Type B pancreatic cell (in vitro differentiated cells): ENCODE results near the gene RAD9A. TPM values are rescaled to one million over a fixed set of nuclear protein-coding genes. Genes with fewer than 3 reads are reported as not detected.
A peak's percentile ranks its signal among the peaks of the same experiment; 100 is the strongest.

Source experiments
- DNase-seq: peaks from one replicate; pipeline ENCODE4 v3.0.0; 2021; ENCODE audit warnings: mixed read lengths; ENCODE audit not compliant: unreplicated experiment; ENCODE audit errors: extremely low spot score
- H3K27ac Mint-ChIP-seq: 2 replicates; pipeline ENCODE4 v1.8.0; 2021; ENCODE audit warnings: mild to moderate bottlenecking, mixed read lengths
- H3K27me3 Mint-ChIP-seq: 2 replicates; pipeline ENCODE4 v1.8.0; 2021; ENCODE audit warnings: mixed read lengths
- H3K36me3 Mint-ChIP-seq: 2 replicates; pipeline ENCODE4 v1.8.0; 2021; ENCODE audit warnings: mixed read lengths
- H3K4me1 Mint-ChIP-seq: one replicate; pipeline ENCODE4 v1.8.0; 2021; ENCODE audit warnings: mixed read lengths; ENCODE audit not compliant: unreplicated experiment
- H3K4me3 Mint-ChIP-seq: 2 replicates; pipeline ENCODE4 v1.8.0; 2021; ENCODE audit warnings: mild to moderate bottlenecking, mixed read lengths
- H3K9me3 Mint-ChIP-seq: 2 replicates; pipeline ENCODE4 v1.8.0; 2021; ENCODE audit warnings: mixed read lengths
- CTCF ChIP-seq: fragments of 200-600 bp; sonication (generic); conservative IDR thresholded peaks from 2 replicates; pipeline ENCODE4 v1.5.0; 2021; ENCODE audit warnings: antibody characterized with exemption, mild to moderate bottlenecking
- total RNA-seq: library from RNA; stranded (reverse); gene quantifications from 2 replicates; pipeline ENCODE4 v1.2.1, GENCODE V29; 2021; ENCODE audit warnings: low replicate concordance

The RAD9A gene
- total RNA-seq, 1 donor from 2014 or later = 41.2 TPM

DNA sequence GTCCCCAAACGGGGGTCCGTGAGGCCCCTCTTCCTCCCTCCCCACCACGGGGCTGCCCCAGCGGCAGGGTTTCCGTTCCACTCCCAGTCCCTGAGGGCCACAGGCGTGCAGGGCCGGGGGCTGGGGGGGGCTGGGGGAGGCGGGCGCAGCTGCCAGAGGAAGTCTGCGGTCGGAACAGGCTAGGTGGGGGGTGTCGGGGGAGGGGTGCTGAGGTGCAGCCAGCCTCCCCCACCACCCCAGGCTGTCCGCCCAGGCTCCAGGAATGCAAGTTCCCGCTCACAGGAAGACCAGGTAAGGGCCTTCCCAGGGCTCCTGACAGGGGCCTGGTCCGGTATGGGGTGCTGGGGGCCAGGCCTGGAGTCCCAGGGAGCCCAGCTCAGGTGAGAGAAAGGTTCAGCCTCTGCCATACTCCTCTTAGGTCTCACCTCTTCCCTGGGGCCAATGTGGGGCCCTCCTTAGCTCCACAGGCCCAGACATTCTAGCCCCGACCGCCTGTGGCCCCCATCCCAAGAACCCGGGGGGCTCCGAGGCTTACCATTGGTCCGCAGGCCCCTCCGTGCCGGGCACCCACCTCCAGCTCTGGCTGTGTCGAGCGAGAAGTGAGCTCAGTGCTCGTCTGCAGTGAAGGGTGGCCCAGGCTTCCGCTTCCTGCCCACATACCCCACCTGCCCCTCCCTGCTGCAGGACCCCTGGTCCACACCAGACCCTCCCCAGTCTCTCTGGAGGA lies 45.5 kb downstream of the RAD9A start, which contains the start of gene PTPRCAP:
TSS of gene PTPRCAP (minus strand) at position 601 of the 727 bp plus-strand sequence. CDS start at position 538, 63 bp downstream.
- Mint-ChIP-seq H3K4me1 (peaks cover 2% of the 10 kb centered on the region), H3K9me3 (no peaks in the 10 kb centered on the region), H3K27ac (no peak within 1 kb of the TSS), H3K36me3 (no peaks in the 10 kb centered on the region), H3K4me3 (no peak within 1 kb of the TSS), H3K27me3 (no peaks in the 10 kb centered on the region)
- TF ChIP-seq CTCF = no peak
- DNase-seq = no peak

DNA sequence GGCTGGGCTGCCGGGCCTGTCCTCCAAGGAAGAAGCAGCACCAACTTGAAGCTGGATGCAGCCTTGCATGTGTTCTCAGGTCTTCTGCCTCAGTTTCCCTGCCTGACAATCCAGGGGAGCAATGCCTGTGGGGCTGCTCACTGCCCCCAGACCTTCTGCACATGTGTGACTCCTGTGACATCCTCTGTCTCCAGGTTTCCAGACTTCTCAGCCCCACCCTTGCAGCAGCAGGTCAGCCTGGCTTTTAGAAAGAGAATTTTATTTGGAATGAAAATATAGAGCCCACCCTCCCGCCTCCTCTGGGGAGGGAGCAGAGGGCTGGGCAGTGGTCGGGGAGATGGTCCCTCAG lies 46.0 kb downstream of the RAD9A start:
- Mint-ChIP-seq H3K4me3 (no peak overlapping the region), H3K9me3 (no peaks in the 10 kb centered on the region), H3K36me3 (no peaks in the 10 kb centered on the region), H3K27ac (no peak overlapping the region), H3K27me3 (no peaks in the 10 kb centered on the region), H3K4me1 (peaks cover 3% of the 10 kb centered on the region)
- TF ChIP-seq CTCF = no peak
- no peak for DNase-seq

DNA sequence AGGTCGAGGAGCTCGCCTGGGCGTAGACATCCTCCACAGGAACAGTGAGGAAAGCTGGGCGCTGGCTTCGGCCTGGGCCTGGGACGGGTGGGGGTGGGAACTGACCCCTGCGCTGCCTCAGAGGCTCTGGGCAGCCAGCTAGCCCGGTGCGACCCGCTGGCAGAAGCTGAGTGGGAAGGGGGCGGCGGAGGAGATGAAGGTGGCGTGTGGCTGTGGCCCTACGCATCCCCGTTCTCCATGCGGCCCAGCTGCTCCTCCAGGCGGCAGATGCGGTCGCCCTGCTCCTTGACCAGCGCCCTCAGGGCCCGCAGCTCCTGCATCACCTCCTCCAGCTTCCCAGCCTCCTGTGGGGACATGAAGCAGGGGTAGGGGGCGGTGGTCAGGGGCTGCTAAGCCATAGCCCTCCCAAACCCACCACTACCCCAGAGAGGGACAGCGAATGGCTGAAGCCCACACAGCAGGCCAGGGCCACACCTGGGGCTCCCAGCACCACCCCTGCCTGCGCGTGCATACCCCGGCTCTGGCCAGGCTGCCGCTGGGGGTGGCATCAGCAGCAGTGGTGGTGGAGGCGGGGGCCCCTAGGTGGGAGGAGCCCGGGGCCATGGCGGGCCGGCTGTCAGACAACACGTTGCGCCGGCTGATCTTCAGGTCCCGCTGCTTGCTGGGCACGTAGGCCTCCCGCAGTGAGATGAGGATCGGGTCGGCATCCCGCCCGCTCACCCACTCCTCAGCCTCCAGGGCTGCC lies 46.5 kb downstream of the RAD9A start:
- Mint-ChIP-seq H3K27me3 (no peaks in the 10 kb centered on the region), H3K9me3 (no peaks in the 10 kb centered on the region), H3K4me3 (no peak overlapping the region), H3K36me3 (no peaks in the 10 kb centered on the region), H3K27ac (no peak overlapping the region), H3K4me1 (peaks cover 3% of the 10 kb centered on the region)
- TF ChIP-seq CTCF = no peak
- DNase-seq = no peak

DNA sequence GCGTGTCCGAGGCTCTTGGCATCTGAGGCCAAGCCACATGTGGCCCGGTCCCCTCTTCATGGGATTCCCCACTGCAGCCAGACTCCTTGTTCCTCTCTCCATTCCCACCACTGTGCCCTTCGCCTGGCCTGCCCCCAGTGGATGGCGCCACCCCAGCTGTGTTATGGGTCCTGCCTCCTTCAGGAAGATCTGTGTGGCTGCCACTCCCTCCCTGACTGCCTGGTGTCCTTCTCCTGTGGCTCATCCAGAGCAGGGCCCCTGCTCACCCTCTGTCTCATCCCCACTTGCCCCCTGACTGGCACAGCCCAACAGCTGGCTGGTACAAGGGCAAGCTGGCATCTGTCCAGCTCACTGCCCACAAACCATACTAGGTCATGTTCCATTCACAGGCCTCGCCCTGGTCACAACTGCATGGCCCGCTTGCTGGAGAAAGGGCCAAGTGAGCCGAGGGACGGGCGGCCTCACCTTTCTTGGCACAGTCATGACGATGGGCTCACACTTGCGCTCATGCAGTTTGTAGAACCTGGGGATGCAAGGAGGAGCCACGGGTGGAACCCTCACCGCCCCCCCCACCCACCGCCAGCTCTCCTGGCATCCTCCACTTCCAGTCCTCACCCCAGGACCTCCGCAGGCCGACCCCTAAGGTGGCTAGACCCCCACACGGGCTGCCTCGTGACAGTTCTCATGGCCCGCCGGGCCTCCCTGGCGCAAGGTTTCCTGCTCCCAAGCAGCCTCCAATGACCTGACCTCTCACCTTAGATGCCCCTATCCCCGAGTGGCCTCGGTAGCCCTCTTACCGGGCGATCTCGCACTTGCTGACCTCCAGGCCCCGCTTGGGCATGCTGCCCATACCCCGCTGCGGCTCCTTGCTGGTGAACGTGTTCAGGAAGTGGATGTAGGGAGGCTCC lies 47.8 kb downstream of the RAD9A start:
- Mint-ChIP-seq H3K9me3 (no peaks in the 10 kb centered on the region), H3K4me3 (peak overlapping the region; percentile 23), H3K27me3 (no peaks in the 10 kb centered on the region), H3K27ac (no peak overlapping the region), H3K4me1 (peaks cover 3% of the 10 kb centered on the region), H3K36me3 (no peaks in the 10 kb centered on the region)
- no peak for DNase-seq
- TF ChIP-seq CTCF = no peak

GRCh38 chr11:67440229-67441097 lies 48.7 kb downstream of the RAD9A start:
- Mint-ChIP-seq H3K4me3 (no peak overlapping the region), H3K36me3 (no peaks in the 10 kb centered on the region), H3K4me1 (peaks cover 3% of the 10 kb centered on the region), H3K9me3 (no peaks in the 10 kb centered on the region), H3K27ac (no peak overlapping the region), H3K27me3 (no peaks in the 10 kb centered on the region)
- no peak for DNase-seq
- TF ChIP-seq CTCF = no peak
